Right hindlimb (tissue), 1 donor: ENCODE measurements around the gene HIVEP3.
"Not testable (repeated sequence)": the region's sequence is repeated elsewhere in the genome, so short reads cannot be mapped to it uniquely, and the experiment has no call there.

Source experiments
- DNase-seq: peaks from one replicate; pipeline ENCODE4 v3.0.0-alpha.2; 2018

HIVEP3 gene

GRCh38 chr1:41918450-41919043 lies at the start of gene HIVEP3:
Gene HIVEP3, minus strand, starts transcription at chr1:41918922.
- peak; percentile 41 for DNase-seq

- no peak for DNase-seq
Measured at GRCh38 chr1:41964400-41964799, 45.7 kb upstream of the HIVEP3 start.

- no peak for DNase-seq
Measured at GRCh38 chr1:41963636-41964035, 44.9 kb upstream of the HIVEP3 start.

GRCh38 chr1:41958015-41958673 lies 39.4 kb upstream of the HIVEP3 start:
- DNase-seq, result no peak

- DNase-seq, result no peak
Measured at GRCh38 chr1:41957568-41957967, 38.8 kb upstream of the HIVEP3 start.

GRCh38 chr1:41955461-41956159 lies 36.9 kb upstream of the HIVEP3 start:
- no peak for DNase-seq

GRCh38 chr1:41954533-41954944 lies 35.8 kb upstream of the HIVEP3 start:
- no peak for DNase-seq

- no peak for DNase-seq
Measured at GRCh38 chr1:41953291-41953690, 34.6 kb upstream of the HIVEP3 start.

- DNase-seq, result no peak
Measured at GRCh38 chr1:41952208-41952607, 33.5 kb upstream of the HIVEP3 start.

GRCh38 chr1:41951492-41951891 lies 32.8 kb upstream of the HIVEP3 start:
- DNase-seq, result not testable (repeated sequence)

GRCh38 chr1:41950820-41951219 lies 32.1 kb upstream of the HIVEP3 start:
- DNase-seq, result no peak

GRCh38 chr1:41945946-41946345 lies 27.2 kb upstream of the HIVEP3 start:
- not testable (repeated sequence) for DNase-seq

GRCh38 chr1:41943717-41944116 lies 25.0 kb upstream of the HIVEP3 start:
- DNase-seq, result no peak

GRCh38 chr1:41942278-41942677 lies 23.6 kb upstream of the HIVEP3 start:
- DNase-seq, result no peak

GRCh38 chr1:41941381-41941780 lies 22.7 kb upstream of the HIVEP3 start:
- DNase-seq, result no peak

GRCh38 chr1:41939194-41939593 lies 20.5 kb upstream of the HIVEP3 start:
- no peak for DNase-seq

- DNase-seq, result no peak
Measured at GRCh38 chr1:41936107-41936506, 17.4 kb upstream of the HIVEP3 start.

- DNase-seq, result no peak
Measured at GRCh38 chr1:41935226-41935625, 16.5 kb upstream of the HIVEP3 start.

- DNase-seq, result no peak
Measured at GRCh38 chr1:41933106-41933505, 14.4 kb upstream of the HIVEP3 start.

- DNase-seq, result no peak
Measured at GRCh38 chr1:41931578-41931977, 12.9 kb upstream of the HIVEP3 start.

GRCh38 chr1:41927118-41927517 lies 8.4 kb upstream of the HIVEP3 start:
- DNase-seq, result no peak

- DNase-seq, result no peak
Measured at GRCh38 chr1:41925712-41926111, 7.0 kb upstream of the HIVEP3 start.

GRCh38 chr1:41924911-41925310 lies 6.2 kb upstream of the HIVEP3 start:
- no peak for DNase-seq

- DNase-seq, result not testable (repeated sequence)
Measured at GRCh38 chr1:41921271-41921670, 2.5 kb upstream of the HIVEP3 start.
